Heart left ventricle (tissue), 16 donors: ENCODE measurements around the gene HOXD10. TPM values are rescaled to one million over a fixed set of nuclear protein-coding genes. Genes with fewer than 3 reads are reported as not detected.
A peak's percentile ranks its signal among the peaks of the same experiment; 100 is the strongest.

Source experiments
- ATAC-seq, 4 donors: fragments of 200-7000 bp; cut with Tn5 transposase; one replicate each; pipeline ENCODE4 v1.9.1; 2020 to 2022; ENCODE audit warnings: moderate library complexity in 4 of 4, mild to moderate bottlenecking in 3 of 4, moderate number of reproducible peaks in 1 of 4
- DNase-seq, 5 donors: peaks; one replicate each; pipeline ENCODE4 v3.0.0-alpha.2; 2020
- H3K27ac ChIP-seq, 12 donors: fragments of 200-600 bp; sonication (generic) in 4 of 12; one replicate each; pipeline versions ENCODE4 v1.5.0 to v1.8.0; 2016 to 2022; ENCODE audit warnings: mild to moderate bottlenecking in 2 of 12
- H3K27me3 ChIP-seq, 9 donors: fragments of 200-600 bp; sonication (generic) in 2 of 9; one replicate each; pipeline versions ENCODE4 v1.5.1 to v1.8.0; 2016 to 2022; ENCODE audit warnings: mild to moderate bottlenecking in 3 of 9
- H3K36me3 ChIP-seq, 9 donors: fragments of 200-600 bp; sonication (generic) in 2 of 9; one replicate each; pipeline versions ENCODE4 v1.5.0 to v1.8.0; 2018 to 2022; ENCODE audit warnings: mild to moderate bottlenecking in 2 of 9
- H3K4me1 ChIP-seq, 12 donors: fragments of 200-600 bp; sonication (generic) in 4 of 12; one replicate each; pipeline versions ENCODE4 v1.5.0 to v1.8.0; 2016 to 2022; ENCODE audit warnings: mild to moderate bottlenecking in 3 of 12
- H3K4me3 ChIP-seq, 12 donors: fragments of 200-600 bp; sonication (generic) in 4 of 12; one replicate each; pipeline versions ENCODE4 v1.5.0 to v1.8.0; 2017 to 2022; ENCODE audit warnings: mild to moderate bottlenecking in 9 of 12, moderate library complexity in 4 of 12
- H3K9me3 ChIP-seq, 12 donors: fragments of 200-600 bp; sonication (generic) in 4 of 12; one replicate each; pipeline versions ENCODE4 v1.5.0 to v1.8.0; 2016 to 2022; ENCODE audit warnings: mild to moderate bottlenecking in 1 of 12
- CTCF ChIP-seq, 12 donors: fragments of 200-600 bp; sonication (generic) in 4 of 12; IDR thresholded peaks; one replicate each; pipeline versions ENCODE4 v1.5.0 to v1.8.0; 2018 to 2022; ENCODE audit warnings: antibody characterized with exemption in 12 of 12, mild to moderate bottlenecking in 5 of 12
- POLR2A ChIP-seq, 2 donors: fragments of 450-650 bp; IDR thresholded peaks; one replicate each; pipeline ENCODE4 v1.6.1; 2017; ENCODE audit warnings: antibody characterized with exemption in 2 of 2, mild to moderate bottlenecking in 2 of 2, moderate library complexity in 2 of 2
- WGBS, 4 donors: extraction: QIAGEN DNeasy Blood & Tissue Kit in 2 of 4; methylation state at CpG; one replicate each; pipeline versions ENCODE4 v1.1.5 to v1.1.7; 2013 to 2018; 5-methylcytosine and 5-hydroxymethylcytosine counted together
- intact Hi-C, 10 donors: fragments of 100-400 bp; cut with DNase I; formaldehyde crosslinking; loops; one replicate each; pipeline versions ENCODE4 v1.11.1 to v1.14.2; 2022
- polyA plus RNA-seq, 2 donors: library from polyadenylated mRNA; stranded (reverse); fragments of 200-250 nt; gene quantifications; one replicate each; pipeline ENCODE4 v1.2.3, GENCODE V29; 2013
- total RNA-seq, 9 donors: library from RNA; depleted of rRNA in 2 of 9; stranded (reverse); fragments of >200 nt in 2 of 9; fragmentation: NEBNext Ultra II Directional in 3 of 9; extraction: Animal tissue kit (Norgen Biotek cat#: 25700) in 3 of 9; gene quantifications; one replicate each; pipeline versions ENCODE4 v1.1.0 to v1.2.4, GENCODE V29; 2016 to 2023
- donor health status: ischemic (EF 13 %, LVEDD 7.1; RV severe dilation, severe dysfunction).
- donor health status: healthy with polysubstance abuse.
- donor health status: DM: no; HTN: yes; CAD: no.
- donor health status: DM: no; HTN: no; CAD: no.
- donor health status: ischemic (EF 25% LVEDD 6.9; RV normal size, moderate dysfunction).
- donor health status: ischemic (EF 25% LVEDD 5.7; RV mildly dilated, moderate dysfunction).
- donor health status: healthy.
- donor health status: DM: yes; HTN: yes; CAD: no.
- donor health status: ischemic (EF 35%, LVEDD 5.7; RV mildly dilated, moderate dysfunction).
- donor health status: nonischemic (EF 11% LVEDD 7.7; RV severe dilation, severe dysfunction).
- donor health status: DM: yes; HTN: yes; CAD: no.
- donor health status: PGD.
- donor health status: ischemic (EF 29% LVEDD 5.4; RV normal size, mild dysfunction).
- donor health status: nonischemic (EF 23%, LVEDD 6.1; RV moderate dilation, normal function).

Gene HOXD10
- total and polyA plus RNA-seq, 11 donors, result 0.03 to 0.43 TPM; not detected in 9

- DNase-seq (no peak), ATAC-seq (no peak)
- 12 to 37% (median 25%) methylated on average over 22 of the region's 22 CpGs for WGBS, 4 donors
- TF ChIP-seq CTCF (IDR thresholded peaks at IDR 0.05) (no peak), POLR2A (IDR thresholded peaks at IDR 0.05) (no peak)
- Histone ChIP-seq H3K4me3 (peak overlapping the region in 2 of 12 donors; percentile 24 to 32), H3K9me3 (no peaks in the 10 kb centered on the region), H3K27me3 (peaks cover 72 to 100% (median 100%) of the 10 kb centered on the region in 9 donors), H3K36me3 (no peaks in the 10 kb centered on the region), H3K4me1 (peaks cover 0 to 44% (median 18%) of the 10 kb centered on the region in 12 donors), H3K27ac (no peak overlapping the region)
- intact Hi-C loops, result no loop called here
Measured at GRCh38 chr2:176160986-176161824, 44.6 kb downstream of the HOXD10 start.

- H3K36me3 ChIP-seq, result no peaks in the 10 kb centered on the region
- DNase-seq (no peak), ATAC-seq (no peak)
- intact Hi-C loops, result no loop called here
- H3K27ac ChIP-seq, result no peak overlapping the region
- peaks cover 0 to 40% (median 16%) of the 10 kb centered on the region in 12 donors for H3K4me1 ChIP-seq
- H3K4me3 ChIP-seq, result no peak overlapping the region
- no peaks in the 10 kb centered on the region for H3K9me3 ChIP-seq
- H3K27me3 ChIP-seq, result peaks cover 66 to 100% (median 97%) of the 10 kb centered on the region in 9 donors
- TF ChIP-seq POLR2A (IDR thresholded peaks at IDR 0.05) (no peak), CTCF (IDR thresholded peaks at IDR 0.05) (no peak)
- WGBS, 4 donors, result 5 to 36% (median 20%) methylated on average over 21 to 22 of the region's 22 CpGs
Measured at GRCh38 chr2:176161825-176162626, 45.4 kb downstream of the HOXD10 start.

- intact Hi-C loops, result no loop called here
- H3K36me3 ChIP-seq, result no peaks in the 10 kb centered on the region
- H3K9me3 ChIP-seq, result no peaks in the 10 kb centered on the region
- WGBS, 4 donors, result 5 to 16% (median 10%) methylated on average over 22 to 29 of the region's 29 CpGs
- ATAC-seq (no peak), DNase-seq (no peak)
- no peak overlapping the region for H3K4me3 ChIP-seq
- no peak overlapping the region for H3K27ac ChIP-seq
- H3K4me1 ChIP-seq, result peaks cover 0 to 30% (median 11%) of the 10 kb centered on the region in 12 donors
- peaks cover 56 to 100% (median 94%) of the 10 kb centered on the region in 9 donors for H3K27me3 ChIP-seq
- TF ChIP-seq CTCF (IDR thresholded peaks at IDR 0.05), result no peak
- no peak for TF ChIP-seq POLR2A (IDR thresholded peaks at IDR 0.05)
Measured at GRCh38 chr2:176162911-176163671, 46.5 kb downstream of the HOXD10 start.
